Type B pancreatic cell (in vitro differentiated cells): Measurements from ENCODE around the gene EIF4G2. TPM values are rescaled to one million over a fixed set of nuclear protein-coding genes. Genes with fewer than 3 reads are reported as not detected.

ENCODE experiments used
- DNase-seq: peaks from one replicate; pipeline ENCODE4 v3.0.0; 2021; ENCODE audit warnings: mixed read lengths; ENCODE audit not compliant: unreplicated experiment; ENCODE audit errors: extremely low spot score
- H3K27ac Mint-ChIP-seq: 2 replicates; pipeline ENCODE4 v1.8.0; 2021; ENCODE audit warnings: mild to moderate bottlenecking, mixed read lengths
- H3K27me3 Mint-ChIP-seq: 2 replicates; pipeline ENCODE4 v1.8.0; 2021; ENCODE audit warnings: mixed read lengths
- H3K36me3 Mint-ChIP-seq: 2 replicates; pipeline ENCODE4 v1.8.0; 2021; ENCODE audit warnings: mixed read lengths
- H3K4me1 Mint-ChIP-seq: one replicate; pipeline ENCODE4 v1.8.0; 2021; ENCODE audit warnings: mixed read lengths; ENCODE audit not compliant: unreplicated experiment
- H3K4me3 Mint-ChIP-seq: 2 replicates; pipeline ENCODE4 v1.8.0; 2021; ENCODE audit warnings: mild to moderate bottlenecking, mixed read lengths
- H3K9me3 Mint-ChIP-seq: 2 replicates; pipeline ENCODE4 v1.8.0; 2021; ENCODE audit warnings: mixed read lengths
- total RNA-seq: library from RNA; stranded (reverse); gene quantifications from 2 replicates; pipeline ENCODE4 v1.2.1, GENCODE V29; 2021; ENCODE audit warnings: low replicate concordance
- TF ChIP-seq, protein P1 (sequence below): fragments of 200-600 bp; sonication (generic); conservative IDR thresholded peaks from 2 replicates; pipeline ENCODE4 v1.5.0; 2021; ENCODE audit warnings: antibody characterized with exemption, mild to moderate bottlenecking

Gene EIF4G2
- total RNA-seq, 1 donor from 2014 or later, result 1,092 TPM

DNA sequence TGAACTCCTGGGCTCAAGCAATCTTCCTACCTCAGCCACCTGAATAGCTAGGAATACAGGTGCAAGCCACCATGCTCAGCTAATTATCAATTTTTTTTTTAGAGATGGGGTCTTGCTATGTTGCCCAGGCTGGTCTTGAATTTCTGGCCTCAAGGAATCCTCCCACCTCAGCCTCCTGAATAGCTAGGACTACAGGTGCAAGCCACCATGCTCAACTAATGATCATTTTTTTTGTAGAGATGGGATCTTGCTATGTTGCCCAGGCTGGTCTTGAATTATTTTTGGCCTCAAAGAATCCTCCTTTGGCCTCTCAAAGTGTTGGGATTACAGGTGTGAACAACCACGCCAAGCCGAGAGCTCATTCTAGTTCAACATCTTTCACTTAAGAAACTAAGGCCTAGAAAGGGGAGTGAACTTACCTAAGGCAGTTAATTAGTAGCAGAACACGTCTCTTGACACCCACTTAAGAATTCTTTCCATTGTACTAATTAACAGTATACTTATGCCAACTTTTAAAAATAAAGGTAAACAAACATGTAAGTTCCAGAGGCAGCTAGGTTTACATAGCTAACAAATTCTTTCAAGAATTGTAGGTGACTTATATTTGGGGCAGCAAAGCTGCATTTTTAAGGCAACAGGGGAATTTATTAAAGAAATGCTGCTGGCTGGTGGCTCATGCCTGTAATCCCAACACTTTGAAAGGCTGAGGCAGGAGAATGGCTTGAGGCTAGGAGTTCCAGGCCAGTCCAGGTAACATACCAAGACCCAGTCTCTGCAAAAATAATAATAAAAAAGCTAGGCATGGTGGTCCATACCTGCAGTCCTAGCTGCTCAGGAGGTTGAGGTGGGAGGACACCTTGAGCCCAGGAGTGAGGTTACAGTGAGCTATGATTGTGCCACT is 39.5 kb upstream of the EIF4G2 start:
- no peaks in the 10 kb centered on the region for H3K27me3 Mint-ChIP-seq
- TF ChIP-seq, protein P1, sequence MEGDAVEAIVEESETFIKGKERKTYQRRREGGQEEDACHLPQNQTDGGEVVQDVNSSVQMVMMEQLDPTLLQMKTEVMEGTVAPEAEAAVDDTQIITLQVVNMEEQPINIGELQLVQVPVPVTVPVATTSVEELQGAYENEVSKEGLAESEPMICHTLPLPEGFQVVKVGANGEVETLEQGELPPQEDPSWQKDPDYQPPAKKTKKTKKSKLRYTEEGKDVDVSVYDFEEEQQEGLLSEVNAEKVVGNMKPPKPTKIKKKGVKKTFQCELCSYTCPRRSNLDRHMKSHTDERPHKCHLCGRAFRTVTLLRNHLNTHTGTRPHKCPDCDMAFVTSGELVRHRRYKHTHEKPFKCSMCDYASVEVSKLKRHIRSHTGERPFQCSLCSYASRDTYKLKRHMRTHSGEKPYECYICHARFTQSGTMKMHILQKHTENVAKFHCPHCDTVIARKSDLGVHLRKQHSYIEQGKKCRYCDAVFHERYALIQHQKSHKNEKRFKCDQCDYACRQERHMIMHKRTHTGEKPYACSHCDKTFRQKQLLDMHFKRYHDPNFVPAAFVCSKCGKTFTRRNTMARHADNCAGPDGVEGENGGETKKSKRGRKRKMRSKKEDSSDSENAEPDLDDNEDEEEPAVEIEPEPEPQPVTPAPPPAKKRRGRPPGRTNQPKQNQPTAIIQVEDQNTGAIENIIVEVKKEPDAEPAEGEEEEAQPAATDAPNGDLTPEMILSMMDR, result no peak
- H3K9me3 Mint-ChIP-seq, result no peaks in the 10 kb centered on the region
- DNase-seq, result no peak
- no peak overlapping the region for H3K4me3 Mint-ChIP-seq
- H3K4me1 Mint-ChIP-seq, result no peaks in the 10 kb centered on the region
- no peak overlapping the region for H3K27ac Mint-ChIP-seq
- H3K36me3 Mint-ChIP-seq, result peaks cover 21% of the 10 kb centered on the region

DNA sequence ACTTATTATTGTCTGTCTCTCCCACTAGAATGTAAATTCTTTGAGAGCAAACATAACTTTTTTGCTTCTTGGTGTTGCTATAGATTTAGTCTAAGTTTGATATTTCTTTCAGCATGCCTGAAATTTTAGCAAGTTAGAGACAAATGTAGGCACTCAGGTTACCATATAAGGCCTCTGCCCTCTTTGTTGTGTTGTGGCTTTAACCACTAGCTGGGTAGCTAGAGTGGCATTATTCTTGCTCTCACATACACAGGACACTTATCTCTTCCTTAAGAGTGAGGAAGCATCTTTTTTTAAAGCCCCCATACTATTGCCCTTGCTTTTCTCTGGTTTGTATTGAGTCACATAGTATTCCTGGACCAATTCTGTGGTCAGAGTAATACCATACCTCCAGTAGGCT is 37.9 kb upstream of the EIF4G2 start:
- DNase-seq, result no peak
- Mint-ChIP-seq H3K9me3 (no peaks in the 10 kb centered on the region), H3K27me3 (no peaks in the 10 kb centered on the region), H3K4me3 (no peak overlapping the region), H3K4me1 (no peaks in the 10 kb centered on the region), H3K27ac (no peak overlapping the region), H3K36me3 (peaks cover 10% of the 10 kb centered on the region)
- TF ChIP-seq, protein P1, result no peak

DNA sequence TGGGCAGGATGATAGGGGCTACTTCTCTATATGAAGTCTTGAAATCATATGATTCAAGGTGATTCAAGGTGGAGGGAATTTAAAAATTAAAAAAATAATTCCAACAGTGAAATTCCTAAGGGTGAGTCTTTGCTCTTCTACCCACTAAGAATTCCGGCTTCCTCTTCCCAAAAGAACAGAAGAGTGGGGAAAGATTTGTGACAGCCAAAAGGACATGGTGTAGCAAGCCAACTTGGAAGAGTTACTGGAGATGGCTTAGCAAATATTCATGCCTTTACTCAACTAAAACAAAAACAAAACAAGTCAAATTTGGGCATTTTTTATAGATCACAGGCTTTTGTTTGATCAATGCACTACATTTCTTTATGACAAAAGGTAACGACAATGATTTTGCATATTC is 36.9 kb upstream of the EIF4G2 start:
- H3K4me1 Mint-ChIP-seq, result no peaks in the 10 kb centered on the region
- TF ChIP-seq, protein P1, result no peak
- H3K27me3 Mint-ChIP-seq, result no peaks in the 10 kb centered on the region
- H3K9me3 Mint-ChIP-seq, result no peaks in the 10 kb centered on the region
- no peak overlapping the region for H3K27ac Mint-ChIP-seq
- DNase-seq, result no peak
- H3K4me3 Mint-ChIP-seq, result no peak overlapping the region
- peaks cover 10% of the 10 kb centered on the region for H3K36me3 Mint-ChIP-seq

DNA sequence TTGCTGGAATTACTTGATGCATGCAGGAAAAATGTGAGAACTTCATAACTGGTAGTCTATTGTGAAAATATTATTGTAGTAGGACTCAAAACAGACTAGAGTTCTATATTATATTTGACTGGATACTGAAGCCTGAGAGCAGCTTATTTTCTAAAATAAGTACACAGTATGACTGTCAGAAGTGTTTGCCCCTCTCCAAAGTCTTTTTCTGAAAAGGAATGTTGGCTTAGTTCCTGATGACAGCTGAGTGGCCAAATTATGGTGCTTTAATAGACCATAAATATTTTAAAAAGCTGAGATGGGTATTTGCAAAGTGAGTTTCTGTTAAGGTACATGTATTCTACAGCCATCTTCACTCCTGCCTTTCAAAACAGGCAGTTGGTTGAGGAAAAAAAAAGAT is 36.1 kb upstream of the EIF4G2 start:
- no peak overlapping the region for H3K4me3 Mint-ChIP-seq
- TF ChIP-seq, protein P1, result no peak
- H3K27me3 Mint-ChIP-seq, result no peaks in the 10 kb centered on the region
- H3K9me3 Mint-ChIP-seq, result no peaks in the 10 kb centered on the region
- no peaks in the 10 kb centered on the region for H3K4me1 Mint-ChIP-seq
- no peak overlapping the region for H3K27ac Mint-ChIP-seq
- H3K36me3 Mint-ChIP-seq, result peaks cover 9% of the 10 kb centered on the region
- DNase-seq, result no peak

DNA sequence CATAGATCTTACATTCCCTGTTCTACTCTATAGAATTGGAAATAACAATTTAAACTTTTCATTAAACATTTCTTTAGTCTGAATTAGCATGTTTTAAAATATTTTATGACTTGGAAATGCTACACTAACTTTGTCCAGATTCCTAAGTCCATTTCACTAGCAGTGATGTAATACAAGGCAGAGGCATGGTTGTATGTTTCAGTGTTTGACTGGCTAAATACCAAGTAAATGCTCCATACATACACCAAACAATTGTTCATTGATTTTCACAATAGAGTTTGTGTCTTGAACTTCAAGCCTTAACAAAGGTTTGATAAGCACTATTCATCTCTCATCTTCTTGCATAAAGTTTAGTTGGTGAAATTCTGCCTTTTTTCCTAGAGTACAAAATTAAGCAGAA is 35.6 kb upstream of the EIF4G2 start:
- Mint-ChIP-seq H3K36me3 (peaks cover 4% of the 10 kb centered on the region), H3K4me3 (no peak overlapping the region), H3K9me3 (no peaks in the 10 kb centered on the region), H3K27ac (no peak overlapping the region), H3K4me1 (no peaks in the 10 kb centered on the region), H3K27me3 (no peaks in the 10 kb centered on the region)
- TF ChIP-seq, protein P1, result no peak
- DNase-seq, result no peak
